GM23338 (cell line): ENCODE results near the gene KDM6B. TPM values are rescaled to one million over a fixed set of nuclear protein-coding genes. Genes with fewer than 3 reads are reported as not detected.

Experiments used
- ATAC-seq: fragments of 200-7000 bp; cut with Tn5 transposase; 3 replicates; pipeline ENCODE4 v1.9.1; 2020
- DNase-seq: peaks from one replicate; pipeline ENCODE4 v3.0.0-alpha.2; 2015; ENCODE audit warnings: low spot score
- H2AFZ ChIP-seq: fragments of 200-600 bp; sonication (generic); 2 replicates; pipeline ENCODE4 v1.8.0; 2016; ENCODE audit warnings: antibody characterized with exemption, mild to moderate bottlenecking, moderate library complexity
- H3F3A ChIP-seq: fragments of 200-600 bp; sonication (generic); replicated peaks from 2 replicates; pipeline ENCODE4 v1.8.0; 2017; ENCODE audit warnings: antibody characterized with exemption, mixed run types, low read depth
- H3K27ac ChIP-seq: fragments of 200-600 bp; sonication (generic); 2 replicates; pipeline ENCODE4 v1.6.1; 2016; ENCODE audit warnings: low read depth
- H3K27me3 ChIP-seq: fragments of 200-600 bp; sonication (generic); 2 replicates; pipeline ENCODE4 v1.8.0; 2016; ENCODE audit warnings: mild to moderate bottlenecking, mixed run types, moderate library complexity; ENCODE audit not compliant: insufficient read depth
- H3K36me3 ChIP-seq: fragments of 200-600 bp; sonication (generic); 2 replicates; pipeline ENCODE4 v1.8.0; 2016; ENCODE audit warnings: mild to moderate bottlenecking; ENCODE audit not compliant: insufficient read depth
- H3K4me1 ChIP-seq: fragments of 200-600 bp; sonication (generic); 2 replicates; pipeline ENCODE4 v1.8.0; 2016; ENCODE audit warnings: mild to moderate bottlenecking, moderate library complexity; ENCODE audit not compliant: insufficient read depth
- H3K4me2 ChIP-seq: fragments of 200-600 bp; sonication (generic); 2 replicates; pipeline ENCODE4 v1.7.1; 2017; ENCODE audit warnings: mixed run types
- H3K4me3 ChIP-seq: fragments of 200-600 bp; sonication (generic); 2 replicates; pipeline ENCODE4 v1.6.1; 2016; ENCODE audit warnings: mixed run types
- H3K79me2 ChIP-seq: fragments of 200-600 bp; sonication (generic); replicated peaks from 2 replicates; pipeline ENCODE4 v1.8.0; 2017; ENCODE audit warnings: mild to moderate bottlenecking; ENCODE audit not compliant: insufficient read depth
- H3K9me2 ChIP-seq: fragments of 200-600 bp; sonication (generic); 2 replicates; pipeline ENCODE4 v1.8.0; 2017; ENCODE audit not compliant: insufficient read depth
- H4K20me1 ChIP-seq: fragments of 200-600 bp; sonication (generic); replicated peaks from 2 replicates; pipeline ENCODE4 v1.8.0; 2017; ENCODE audit warnings: mild to moderate bottlenecking; ENCODE audit not compliant: insufficient read depth
- H3K27ac Mint-ChIP-seq: 2 replicates; pipeline ENCODE4 v1.8.0; 2020; ENCODE audit warnings: inconsistent platforms, mild to moderate bottlenecking, moderate library complexity, mixed read lengths
- H3K27me3 Mint-ChIP-seq: 3 replicates; pipeline ENCODE4 v1.8.0; 2022; ENCODE audit warnings: low read depth, mild to moderate bottlenecking, moderate library complexity, mixed read lengths, inconsistent platforms; ENCODE audit not compliant: insufficient read depth, poor library complexity
- H3K36me3 Mint-ChIP-seq: 3 replicates; pipeline ENCODE4 v1.8.0; 2021; ENCODE audit warnings: low read depth, mild to moderate bottlenecking, inconsistent platforms, moderate library complexity, mixed read lengths
- H3K4me1 Mint-ChIP-seq: 3 replicates; pipeline ENCODE4 v1.8.0; 2020; ENCODE audit warnings: mild to moderate bottlenecking, inconsistent platforms, mixed read lengths
- H3K4me3 Mint-ChIP-seq: 3 replicates; pipeline ENCODE4 v1.8.0; 2021; ENCODE audit warnings: moderate library complexity, mild to moderate bottlenecking, inconsistent platforms, mixed read lengths
- H3K9me3 Mint-ChIP-seq: 3 replicates; pipeline ENCODE4 v1.8.0; 2020; ENCODE audit warnings: moderate library complexity, mild to moderate bottlenecking, inconsistent platforms, mixed read lengths
- CREB1 ChIP-seq: fragments of 250-450 bp; sonication (Bioruptor Pico); IDR thresholded peaks from 2 replicates; pipeline ENCODE4 v1.5.0; 2020; ENCODE audit warnings: low read depth, mild to moderate bottlenecking, moderate library complexity
- POLR2AphosphoS5 ChIP-seq: IDR thresholded peaks from 2 replicates; pipeline ENCODE4 v1.6.1; 2016; ENCODE audit warnings: antibody characterized with exemption, low read depth
- STAT1 ChIP-seq: IDR thresholded peaks from one replicate; pipeline ENCODE4 v1.6.1; 2016; ENCODE audit warnings: antibody characterized with exemption; ENCODE audit not compliant: unreplicated experiment
- ZNF114 ChIP-seq: fragments of 250-450 bp; sonication (Bioruptor Pico); IDR thresholded peaks from 2 replicates; pipeline ENCODE4 v1.5.0; 2020; ENCODE audit warnings: mild to moderate bottlenecking, moderate library complexity
- ZNF331 ChIP-seq: fragments of 250-450 bp; sonication (Bioruptor Pico); IDR thresholded peaks from 2 replicates; pipeline ENCODE4 v1.5.0; 2020; ENCODE audit warnings: low read depth, mild to moderate bottlenecking, moderate library complexity
- ZNF462 ChIP-seq: fragments of 250-450 bp; sonication (Bioruptor Pico); IDR thresholded peaks from 2 replicates; pipeline ENCODE4 v1.5.0; 2020; ENCODE audit warnings: mild to moderate bottlenecking, moderate library complexity
- polyA plus RNA-seq: library from polyadenylated mRNA; unstranded; fragments of >200 nt; fragmentation: Nextera tagmentation; extraction: Ambion mirVana; gene quantifications from 2 replicates; pipeline ENCODE4 v1.2.1, GENCODE V29; 2016
- total RNA-seq: library from RNA; depleted of rRNA; stranded (reverse); fragments of >200 nt; shearing (Covaris generic); gene quantifications from 2 replicates; pipeline ENCODE4 v1.2.3, GENCODE V29; 2014
- TF ChIP-seq, protein P1 (sequence below), 2 experiments: fragments of 200-600 bp in 1 of 2; sonication (generic) in 1 of 2; conservative IDR thresholded peaks; 2 replicates each; pipeline versions ENCODE4 v1.5.1 to v1.6.1; 2016 to 2017; ENCODE audit warnings: antibody characterized with exemption in 2 of 2, low read depth in 2 of 2, mild to moderate bottlenecking in 2 of 2, moderate library complexity in 1 of 2

Gene KDM6B
- total and polyA plus RNA-seq, 2 experiments from 2014 or later = 1.1 to 1.4 TPM

GRCh38 chr17:7839190-7839875 lies 5.3 kb downstream of the KDM6B start (continued):
- TF ChIP-seq ZNF462 (CRISPR knock-in tag) = no peak
- TF ChIP-seq POLR2AphosphoS5 = no peak

DNA sequence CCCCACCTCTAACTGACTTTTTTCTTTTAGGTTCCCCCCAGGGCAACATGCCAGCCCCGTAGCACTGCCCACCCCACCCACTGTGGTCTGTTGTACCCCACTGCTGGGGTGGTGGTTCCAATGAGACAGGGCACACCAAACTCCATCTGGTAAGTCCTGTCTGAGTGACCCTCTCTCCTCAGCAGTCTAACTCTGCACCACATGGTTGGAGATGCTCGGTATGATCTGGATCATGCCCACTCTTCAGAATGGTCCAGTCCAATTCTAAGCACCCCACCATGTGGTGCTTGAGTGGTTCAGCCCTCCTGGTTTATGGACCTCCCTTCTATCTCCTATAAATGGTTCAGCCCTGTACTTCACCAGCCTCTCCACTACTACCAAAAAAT lies 5.9 kb downstream of the KDM6B start:
- H4K20me1 ChIP-seq = peaks cover 13% of the 10 kb centered on the region
- H3K4me1 Mint-ChIP-seq = peaks cover 40% of the 10 kb centered on the region
- no peak for TF ChIP-seq ZNF331 (CRISPR knock-in tag)
- TF ChIP-seq, protein P1, sequence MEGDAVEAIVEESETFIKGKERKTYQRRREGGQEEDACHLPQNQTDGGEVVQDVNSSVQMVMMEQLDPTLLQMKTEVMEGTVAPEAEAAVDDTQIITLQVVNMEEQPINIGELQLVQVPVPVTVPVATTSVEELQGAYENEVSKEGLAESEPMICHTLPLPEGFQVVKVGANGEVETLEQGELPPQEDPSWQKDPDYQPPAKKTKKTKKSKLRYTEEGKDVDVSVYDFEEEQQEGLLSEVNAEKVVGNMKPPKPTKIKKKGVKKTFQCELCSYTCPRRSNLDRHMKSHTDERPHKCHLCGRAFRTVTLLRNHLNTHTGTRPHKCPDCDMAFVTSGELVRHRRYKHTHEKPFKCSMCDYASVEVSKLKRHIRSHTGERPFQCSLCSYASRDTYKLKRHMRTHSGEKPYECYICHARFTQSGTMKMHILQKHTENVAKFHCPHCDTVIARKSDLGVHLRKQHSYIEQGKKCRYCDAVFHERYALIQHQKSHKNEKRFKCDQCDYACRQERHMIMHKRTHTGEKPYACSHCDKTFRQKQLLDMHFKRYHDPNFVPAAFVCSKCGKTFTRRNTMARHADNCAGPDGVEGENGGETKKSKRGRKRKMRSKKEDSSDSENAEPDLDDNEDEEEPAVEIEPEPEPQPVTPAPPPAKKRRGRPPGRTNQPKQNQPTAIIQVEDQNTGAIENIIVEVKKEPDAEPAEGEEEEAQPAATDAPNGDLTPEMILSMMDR (conservative IDR thresholded peaks at IDR 0.05; ENCODE audit: low read depth in 2 of 2) = no peak
- TF ChIP-seq ZNF114 (CRISPR knock-in tag) = no peak
- TF ChIP-seq CREB1 = no peak
- TF ChIP-seq ZNF462 (CRISPR knock-in tag) = no peak
- no peak for TF ChIP-seq STAT1

More for the DNA sequence above, 5.9 kb downstream of the KDM6B start:
- Histone ChIP-seq H3K27ac (no peak overlapping the region), H3F3A (peaks cover 30% of the 10 kb centered on the region), H3K79me2 (no peaks in the 10 kb centered on the region), H3K36me3 (peaks cover 6% of the 10 kb centered on the region; the same call in 1 of the 2 replicates), H3K4me1 (peaks cover 27% of the 10 kb centered on the region), H3K4me3 (no peak overlapping the region), H3K4me2 (no peak overlapping the region), H3K27me3 (peaks cover 76% of the 10 kb centered on the region), H3K9me2 (no peaks in the 10 kb centered on the region), H2AFZ (no peak overlapping the region)
- no peak overlapping the region for H3K27ac Mint-ChIP-seq
- H3K36me3 Mint-ChIP-seq = peaks cover 2% of the 10 kb centered on the region; the same call in 1 of the 3 replicates
- DNase-seq (peak; percentile 14), ATAC-seq (no peak)
- H3K4me3 Mint-ChIP-seq = no peak overlapping the region; the same call in 2 of the 3 replicates
- H3K27me3 Mint-ChIP-seq = peaks cover 70% of the 10 kb centered on the region
- no peaks in the 10 kb centered on the region; the same call in 1 of the 3 replicates for H3K9me3 Mint-ChIP-seq
